PC-3 (cell line): Measurements from ENCODE around the gene DPM3. TPM values are rescaled to one million over a fixed set of nuclear protein-coding genes. Genes with fewer than 3 reads are reported as not detected.

Experiments used
- ATAC-seq: fragments of 200-7000 bp; cut with Tn5 transposase; 2 replicates; pipeline ENCODE4 v1.9.1; 2020; ENCODE audit warnings: mild to moderate bottlenecking, moderate library complexity
- BruUV-seq: library from RNA; stranded (reverse); fragments of 400-500 nt; replicated peaks from 2 replicates; lab custom pipeline; 2021; lab: Mats Ljungman, UMichigan
- CTCF ChIA-PET: fragments of 300-600 bp; sonication (Branson Sonifier 250); formaldehyde crosslinking; loops from one replicate; lab custom pipeline; 2022; ENCODE audit warnings: antibody characterized with exemption; lab: Charles Lee
- POLR2A ChIA-PET: fragments of 300-600 bp; sonication (Branson Sonifier 250); formaldehyde crosslinking; loops from one replicate; lab custom pipeline; 2022; ENCODE audit warnings: antibody characterized with exemption; ENCODE audit not compliant: unreplicated experiment; lab: Charles Lee
- DNase-seq: peaks from one replicate; pipeline ENCODE4 v3.0.0-alpha.2; 2015
- H2AFZ ChIP-seq: fragments of 300-600 bp; sonication (generic); 2 replicates; pipeline ENCODE4 v1.6.0; 2016; ENCODE audit warnings: antibody characterized with exemption, low read length
- H3F3A ChIP-seq: fragments of 300-600 bp; sonication (generic); one replicate; pipeline ENCODE4 v1.6.0; 2017; ENCODE audit warnings: antibody characterized with exemption, low read length, control low read depth, mild to moderate bottlenecking; ENCODE audit not compliant: unreplicated experiment
- H3K27ac ChIP-seq: fragments of 300-600 bp; sonication (generic); 2 replicates; pipeline ENCODE4 v1.5.1; 2016; ENCODE audit warnings: mild to moderate bottlenecking, low read length
- H3K27me3 ChIP-seq: fragments of 300-600 bp; sonication (generic); 2 replicates; pipeline ENCODE4 v1.6.1; 2016; ENCODE audit warnings: low read length, mixed read lengths
- H3K36me3 ChIP-seq: fragments of 300-600 bp; sonication (generic); 2 replicates; pipeline ENCODE4 v1.6.1; 2016; ENCODE audit warnings: low read depth, mixed run types, low read length, mixed read lengths
- H3K4me1 ChIP-seq: fragments of 300-600 bp; sonication (generic); 2 replicates; pipeline ENCODE4 v1.5.1; 2016; ENCODE audit warnings: low read length; ENCODE audit not compliant: insufficient read depth
- H3K4me2 ChIP-seq: fragments of 300-600 bp; sonication (generic); 2 replicates; pipeline ENCODE4 v1.6.0; 2016; ENCODE audit warnings: low read length
- H3K4me3 ChIP-seq: fragments of 300-600 bp; sonication (generic); 2 replicates; pipeline ENCODE4 v1.5.1; 2016; ENCODE audit warnings: mild to moderate bottlenecking, low read length, mixed read lengths
- H3K79me2 ChIP-seq: fragments of 300-600 bp; sonication (generic); 2 replicates; pipeline ENCODE4 v1.6.1; 2017; ENCODE audit warnings: low read length, mixed read lengths
- H3K9ac ChIP-seq: fragments of 300-600 bp; sonication (generic); 2 replicates; pipeline ENCODE4 v1.6.0; 2016; ENCODE audit warnings: mild to moderate bottlenecking, low read length
- H3K9me2 ChIP-seq: fragments of 300-600 bp; sonication (generic); replicated peaks from 2 replicates; pipeline ENCODE4 v1.6.1; 2016; ENCODE audit warnings: mixed run types, low read length, mixed read lengths
- H3K9me3 ChIP-seq: fragments of 300-600 bp; sonication (generic); 2 replicates; pipeline ENCODE4 v1.6.1; 2016; ENCODE audit warnings: low read length, mixed read lengths
- H4K20me1 ChIP-seq: fragments of 300-600 bp; sonication (generic); 2 replicates; pipeline ENCODE4 v1.6.1; 2016; ENCODE audit warnings: low read length, mixed read lengths
- CTCF ChIP-seq: fragments of 300-600 bp; sonication (generic); conservative IDR thresholded peaks from 2 replicates; pipeline ENCODE4 v1.5.1; 2017; ENCODE audit warnings: antibody characterized with exemption, low read depth, mild to moderate bottlenecking, low read length
- EZH2 ChIP-seq: fragments of 300-600 bp; sonication (generic); IDR thresholded peaks from one replicate; pipeline ENCODE4 v1.6.1; 2017; ENCODE audit warnings: antibody characterized with exemption, mild to moderate bottlenecking, low read length; ENCODE audit not compliant: unreplicated experiment
- EZH2phosphoT487 ChIP-seq: fragments of 300-600 bp; sonication (generic); IDR thresholded peaks from 2 replicates; pipeline ENCODE4 v1.6.1; 2018; ENCODE audit warnings: mild to moderate bottlenecking, antibody characterized with exemption, low read length, borderline replicate concordance
- intact Hi-C: fragments of 100-400 bp; cut with micrococcal nuclease; formaldehyde crosslinking; loops from 2 replicates; pipeline ENCODE4 v1.9.0; 2023
- total RNA-seq: library from RNA; depleted of rRNA; stranded (reverse); fragments of >200 nt; gene quantifications from 2 replicates; pipeline ENCODE4 v1.2.3, GENCODE V29; 2014

Gene DPM3
- total RNA-seq, 1 experiment from 2014 or later = 74.3 TPM

- peak; percentile 45 for ATAC-seq
- Histone ChIP-seq H2AFZ (peak within 1 kb of the TSS; percentile 65), H3K4me1 (peaks cover 68% of the 10 kb centered on the region), H3K79me2 (peaks cover 35% of the 10 kb centered on the region), H3K27me3 (no peaks in the 10 kb centered on the region), H3K9me2 (no peaks in the 10 kb centered on the region), H3K27ac (peak within 1 kb of the TSS; percentile 99), H3K4me3 (peak within 1 kb of the TSS; percentile 85), H3K9ac (peak within 1 kb of the TSS; percentile 95), H4K20me1 (0 out of 2 replicates have a peak, but pooled peaks cover 6% of the 10 kb centered on the region), H3K36me3 (peaks cover 10% of the 10 kb centered on the region; the same call in 1 of the 2 replicates), H3K9me3 (no peaks in the 10 kb centered on the region), H3F3A (no peaks in the 10 kb centered on the region), H3K4me2 (peak within 1 kb of the TSS; percentile 97)
- TF ChIP-seq EZH2phosphoT487 (peak; percentile 83), CTCF (no peak)
- no TSS peak for BruUV-seq
- ChIA-PET POLR2A (no interaction called here), CTCF (interaction anchor here (1.3 kb wide), 1 partner anchor 40 kb away, joined by 5 read pairs; no protein-coding TSS in a partner anchor)
- intact Hi-C loops = loop anchor here (1.0 kb wide), 1 partner anchor 8 kb away; the partner anchor contains the start of gene SLC50A1
- peak; percentile 86 for DNase-seq
Measured at GRCh38 chr1:155127105-155127966, 13.0 kb downstream of the DPM3 start, which contains the start of gene EFNA1. Gene EFNA1 (plus strand): TSS chr1:155127876. CDS start chr1:155127978, 102 bp downstream.

- H3K36me3 ChIP-seq = peaks cover 6% of the 10 kb centered on the region; the same call in 1 of the 2 replicates
- ATAC-seq = peak; percentile 3
- ChIA-PET CTCF (interaction anchor here (0.6 kb wide), 1 partner anchor 13 kb away, joined by 8 read pairs; no protein-coding TSS in a partner anchor), POLR2A (no interaction called here)
- no peaks in the 10 kb centered on the region for H3F3A ChIP-seq
- no peaks in the 10 kb centered on the region for H3K27me3 ChIP-seq
- H3K79me2 ChIP-seq = peaks cover 32% of the 10 kb centered on the region
- BruUV-seq = TSS peak; percentile 18
- peak overlapping the region; percentile 99 for H3K27ac ChIP-seq
- peaks cover 66% of the 10 kb centered on the region for H3K4me1 ChIP-seq
- H2AFZ ChIP-seq = peak overlapping the region; percentile 65
- H3K9ac ChIP-seq = peak overlapping the region; percentile 95
- no peak for TF ChIP-seq EZH2
- peak; percentile 32; the same call in 1 of the 2 replicates for TF ChIP-seq CTCF
- H3K4me2 ChIP-seq = peak overlapping the region; percentile 97
- H3K9me3 ChIP-seq = no peaks in the 10 kb centered on the region
- intact Hi-C loops = loop anchor here (1.0 kb wide), 1 partner anchor 9 kb away; the partner anchor contains the start of gene SLC50A1
- H3K9me2 ChIP-seq = no peaks in the 10 kb centered on the region
- peak overlapping the region; percentile 85 for H3K4me3 ChIP-seq
- DNase-seq = no peak
- H4K20me1 ChIP-seq = 0 out of 2 replicates have a peak, but pooled peaks cover 6% of the 10 kb centered on the region
Measured at GRCh38 chr1:155126556-155127104, 13.7 kb downstream of the DPM3 start.
